Measurements from ENCODE around the gene KY. TPM values are rescaled to one million over a fixed set of nuclear protein-coding genes. Genes with fewer than 3 reads are reported as not detected.

Gene KY
- total and polyA plus RNA-seq, 2 of the 8 experiments (the other 6 are each of a cell fraction or from before 2014, with no cell fraction given): not detected

DNA sequence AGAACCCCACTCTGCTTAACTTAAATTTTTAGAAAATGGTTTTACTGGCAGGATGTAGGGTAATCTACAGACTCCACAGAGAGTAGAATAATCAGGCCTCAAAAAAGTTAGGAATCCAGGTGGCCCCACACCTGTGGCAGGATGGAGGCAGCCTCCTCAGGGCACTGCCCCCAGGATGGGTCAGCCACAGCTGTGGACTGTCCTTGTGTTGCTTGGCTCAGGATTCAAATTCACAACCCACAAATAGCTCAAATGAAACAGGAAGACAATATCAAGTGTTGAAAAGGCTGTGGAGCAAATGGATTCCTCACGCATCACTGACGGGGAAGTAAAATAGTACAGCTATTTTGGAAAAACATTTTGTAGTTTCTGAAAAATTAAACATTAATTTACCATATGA is 36.8 kb upstream of the KY start (continued):
- TF ChIP-seq SIN3A (conservative IDR thresholded peaks at IDR 0.05 in 1 of 2, IDR thresholded peaks at IDR 0.05 in 1 of 2; ENCODE audit: low read depth in 1 of 2, low read length in 2 of 2): no peak

Data from H1 (cell line).